T1000 (cell line): ENCODE results near the gene ME3.
A peak's percentile ranks its signal among the peaks of the same experiment; 100 is the strongest.
"Not testable (repeated sequence)": the region's sequence is repeated elsewhere in the genome, so short reads cannot be mapped to it uniquely, and the experiment has no call there.

Experiments
- DNase-seq: peaks from one replicate; lab custom pipeline; 2025; ENCODE audit warnings: mixed read lengths; lab: John Stamatoyannopoulos, UW

Gene ME3

GRCh38 chr11:86558841-86559240 lies 113.6 kb downstream of the ME3 start:
- DNase-seq = no peak

- DNase-seq = no peak
Observed at GRCh38 chr11:86558207-86558606, 114.2 kb downstream of the ME3 start.

DNA sequence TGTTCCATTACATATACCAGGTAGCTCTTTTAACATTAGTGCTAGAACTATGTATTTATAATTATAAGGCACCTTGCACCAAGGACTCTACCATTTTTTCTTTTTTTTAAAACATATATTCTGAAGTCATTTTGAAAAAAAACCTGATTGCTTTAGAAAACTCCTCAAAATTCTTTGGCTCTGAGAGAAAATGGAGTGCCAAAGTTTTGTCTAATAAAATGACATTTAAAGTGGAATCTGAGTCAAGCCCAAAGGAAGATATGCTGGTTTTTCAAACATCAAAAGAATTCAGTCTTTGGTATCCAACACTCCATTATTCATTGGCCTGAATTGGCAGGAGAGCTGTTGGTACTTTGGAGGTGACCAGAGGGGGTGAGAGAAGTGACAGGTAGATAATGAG lies 116.5 kb downstream of the ME3 start:
- no peak for DNase-seq

- no peak for DNase-seq
Observed at GRCh38 chr11:86555401-86555800, 117.0 kb downstream of the ME3 start.

GRCh38 chr11:86553265-86553664 lies 119.2 kb downstream of the ME3 start:
- DNase-seq = no peak

DNA sequence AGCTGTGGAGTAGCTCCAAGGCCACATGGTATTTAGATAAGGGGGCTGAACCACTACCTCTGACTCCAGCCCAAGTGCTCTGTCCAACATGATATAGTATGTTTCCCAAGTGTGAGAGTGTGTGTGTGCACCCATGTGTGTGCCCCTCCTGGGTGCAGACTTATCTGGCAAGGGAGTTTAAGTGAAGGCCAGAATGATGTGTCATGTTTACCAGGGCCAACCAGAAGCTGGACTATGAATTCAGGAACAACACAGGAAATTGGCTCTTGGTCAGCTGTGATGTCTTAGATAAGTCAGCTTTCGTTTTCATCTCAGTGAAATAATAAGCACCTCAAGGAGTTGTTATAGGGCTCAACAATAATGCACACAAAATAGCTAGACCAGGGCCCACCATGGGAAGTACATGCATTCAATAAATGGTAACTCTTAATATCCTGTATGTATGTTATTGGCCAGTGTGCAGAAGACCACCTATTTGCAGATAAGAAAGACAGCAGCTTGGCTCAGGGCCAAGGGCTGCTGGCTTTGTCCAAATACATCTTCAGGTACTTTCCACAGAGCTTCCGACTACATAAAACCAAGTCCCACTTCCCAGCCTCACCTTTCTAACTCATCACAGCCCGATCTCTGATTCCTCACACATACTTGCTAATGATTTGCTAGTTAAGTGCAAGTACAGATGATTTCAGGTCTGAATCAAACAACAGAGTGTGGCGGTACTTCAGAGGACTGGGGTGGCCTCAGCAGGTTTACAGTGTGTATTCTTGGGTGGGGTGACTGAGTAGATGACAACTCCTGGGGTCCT lies 120.9 kb downstream of the ME3 start:
- no peak for DNase-seq

DNA sequence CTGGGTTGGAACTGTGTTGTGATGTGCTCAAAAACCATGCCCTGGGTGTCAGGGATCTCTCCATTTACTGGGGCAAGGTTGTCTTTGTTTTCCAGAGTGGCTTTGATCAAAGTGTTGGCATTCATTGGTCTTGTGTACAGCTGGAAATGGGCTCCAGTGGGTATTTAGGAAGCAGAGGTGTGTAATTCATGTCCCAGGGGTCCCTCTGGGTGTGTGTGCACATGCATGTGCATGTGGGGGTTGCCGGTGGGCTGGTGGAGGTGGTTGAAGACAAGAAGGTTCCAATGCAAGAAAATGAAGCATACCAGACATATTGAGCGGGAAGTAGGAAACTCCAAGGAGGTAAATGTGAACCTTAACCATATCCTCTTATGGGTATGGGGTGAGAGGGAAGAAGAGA lies 121.7 kb downstream of the ME3 start:
- DNase-seq = no peak

- DNase-seq = no peak
Observed at GRCh38 chr11:86548271-86548917, 124.0 kb downstream of the ME3 start.

GRCh38 chr11:86547727-86548126 lies 124.7 kb downstream of the ME3 start:
- no peak for DNase-seq

- DNase-seq = not testable (repeated sequence)
Observed at GRCh38 chr11:86541299-86541698, 131.1 kb downstream of the ME3 start.

- no peak for DNase-seq
Observed at GRCh38 chr11:86538223-86538548, 134.2 kb downstream of the ME3 start.

DNA sequence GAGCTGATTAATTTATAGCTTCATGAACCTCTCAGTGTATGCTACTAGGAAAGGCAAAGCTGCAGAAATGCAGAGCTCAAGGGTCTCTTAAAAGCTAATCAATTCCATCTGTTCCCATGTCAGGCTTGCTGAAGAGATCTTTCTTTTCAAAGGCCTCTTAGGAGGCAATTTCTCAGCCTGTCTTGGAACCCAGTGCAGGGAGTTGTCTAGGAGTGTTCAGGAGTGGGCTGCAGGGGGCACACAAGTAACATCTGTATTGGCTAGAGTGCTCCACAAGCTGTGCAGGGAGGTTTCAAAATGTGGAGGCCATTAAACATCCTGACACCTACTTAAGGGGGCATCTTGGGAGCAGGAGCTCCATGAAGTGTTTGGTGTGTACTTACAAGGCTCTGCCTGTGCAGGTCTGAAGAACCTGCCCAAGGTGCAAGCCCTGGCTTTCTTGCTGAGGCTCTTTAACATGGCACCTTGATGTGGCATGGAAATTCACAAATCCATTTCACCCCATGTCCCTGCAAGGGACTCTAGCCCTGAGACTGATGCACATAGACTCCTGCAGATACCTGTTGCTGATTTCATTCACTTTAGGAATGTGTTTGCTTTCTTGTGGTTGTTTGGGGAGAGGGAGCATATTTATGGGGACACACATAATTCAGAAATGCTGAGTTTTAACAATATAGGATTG lies 134.7 kb downstream of the ME3 start:
- no peak for DNase-seq

- no peak for DNase-seq
Observed at GRCh38 chr11:86535773-86536172, 136.6 kb downstream of the ME3 start.

GRCh38 chr11:86524620-86525352 lies 147.6 kb downstream of the ME3 start:
- no peak for DNase-seq

- peak; percentile 69 for DNase-seq
Observed at GRCh38 chr11:86523738-86524619, 148.4 kb downstream of the ME3 start.

- not testable (repeated sequence) for DNase-seq
Observed at GRCh38 chr11:86522512-86522911, 149.9 kb downstream of the ME3 start.

- DNase-seq = no peak
Observed at GRCh38 chr11:86519064-86519911, 153.1 kb downstream of the ME3 start.

DNA sequence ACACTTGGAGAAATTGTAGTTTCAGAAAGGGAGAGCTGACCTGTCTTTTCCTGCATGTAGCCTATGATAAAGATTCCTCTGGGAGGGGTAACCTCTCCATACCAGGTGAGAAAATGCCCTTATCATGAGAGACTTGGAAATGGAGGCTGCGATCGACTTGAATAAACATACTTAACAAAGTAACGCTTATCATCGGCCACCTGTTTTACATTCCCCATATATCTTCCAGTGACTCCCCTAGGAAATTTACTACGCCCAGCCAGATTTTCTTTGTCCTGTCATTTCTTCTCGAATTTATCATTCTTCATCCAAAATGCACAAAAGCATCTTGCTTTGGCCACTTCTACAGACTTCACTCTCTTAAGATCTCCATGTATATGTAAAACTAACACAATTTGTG lies 154.2 kb downstream of the ME3 start:
- DNase-seq = no peak

DNA sequence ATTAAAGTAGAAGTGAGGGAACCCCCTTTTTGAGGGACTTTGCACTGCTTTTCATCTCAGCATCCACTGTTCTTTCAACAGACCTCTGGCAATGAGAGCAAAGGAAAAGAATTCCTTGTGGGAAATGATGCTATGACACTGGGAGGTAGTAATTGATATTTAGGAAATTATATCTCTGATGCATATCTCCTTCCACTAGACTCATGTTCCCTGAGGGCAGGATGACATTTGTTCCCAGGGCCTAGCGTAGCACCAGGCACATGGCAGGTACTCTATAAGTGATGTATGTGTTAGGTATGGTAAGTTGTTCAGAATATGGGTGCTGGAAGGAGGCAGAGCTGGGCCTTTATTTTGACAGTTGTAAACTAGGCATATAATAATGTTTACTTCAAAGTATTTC lies 154.9 kb downstream of the ME3 start:
- DNase-seq = no peak

GRCh38 chr11:86515297-86516094 lies 156.9 kb downstream of the ME3 start:
- peak; percentile 43 for DNase-seq
